ENCODE results near the gene PRDM13.

DNA sequence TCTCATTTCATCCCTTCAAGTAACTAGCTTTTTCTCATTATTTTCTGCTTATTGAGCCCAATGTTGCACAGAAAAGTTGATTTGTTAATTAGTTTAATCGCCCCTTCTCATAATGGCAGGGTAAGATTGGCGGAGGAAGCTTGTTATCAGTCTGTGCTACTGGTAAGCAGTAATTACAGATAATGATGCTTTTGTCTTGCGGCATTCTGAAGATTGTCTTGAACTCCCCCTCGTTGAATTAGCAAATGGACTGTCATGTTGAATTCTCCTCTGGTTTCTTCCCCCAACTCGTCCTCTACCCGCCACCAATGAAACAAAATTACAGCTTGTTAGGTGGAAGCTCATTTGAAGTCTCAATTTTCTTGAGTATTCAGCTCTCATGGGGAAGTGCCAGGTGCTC, 39.4 kb downstream of the PRDM13 start:
- TF ChIP-seq, protein P1, sequence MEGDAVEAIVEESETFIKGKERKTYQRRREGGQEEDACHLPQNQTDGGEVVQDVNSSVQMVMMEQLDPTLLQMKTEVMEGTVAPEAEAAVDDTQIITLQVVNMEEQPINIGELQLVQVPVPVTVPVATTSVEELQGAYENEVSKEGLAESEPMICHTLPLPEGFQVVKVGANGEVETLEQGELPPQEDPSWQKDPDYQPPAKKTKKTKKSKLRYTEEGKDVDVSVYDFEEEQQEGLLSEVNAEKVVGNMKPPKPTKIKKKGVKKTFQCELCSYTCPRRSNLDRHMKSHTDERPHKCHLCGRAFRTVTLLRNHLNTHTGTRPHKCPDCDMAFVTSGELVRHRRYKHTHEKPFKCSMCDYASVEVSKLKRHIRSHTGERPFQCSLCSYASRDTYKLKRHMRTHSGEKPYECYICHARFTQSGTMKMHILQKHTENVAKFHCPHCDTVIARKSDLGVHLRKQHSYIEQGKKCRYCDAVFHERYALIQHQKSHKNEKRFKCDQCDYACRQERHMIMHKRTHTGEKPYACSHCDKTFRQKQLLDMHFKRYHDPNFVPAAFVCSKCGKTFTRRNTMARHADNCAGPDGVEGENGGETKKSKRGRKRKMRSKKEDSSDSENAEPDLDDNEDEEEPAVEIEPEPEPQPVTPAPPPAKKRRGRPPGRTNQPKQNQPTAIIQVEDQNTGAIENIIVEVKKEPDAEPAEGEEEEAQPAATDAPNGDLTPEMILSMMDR (IDR thresholded peaks at IDR 0.05; ENCODE audit: low read depth, low read length, poor library complexity, severe bottlenecking) = no peak
- TF ChIP-seq EZH2phosphoT487 (IDR thresholded peaks at IDR 0.05; ENCODE audit: borderline replicate concordance, low read length) = no peak
